K562 (cell line): ENCODE results near the gene HOXA2. TPM values are rescaled to one million over a fixed set of nuclear protein-coding genes. Genes with fewer than 3 reads are reported as not detected.

Source experiments
- ATAC-seq: fragments of 200-7000 bp; cut with Tn5 transposase; 3 replicates; pipeline ENCODE4 v1.9.1; 2020; ENCODE audit warnings: moderate library complexity
- BruUV-seq: library from RNA; stranded (reverse); fragments of 400-500 nt; replicated peaks from 2 replicates; lab custom pipeline; 2021; lab: Mats Ljungman, UMichigan
- CTCF ChIA-PET: fragments of 300-600 bp; formaldehyde crosslinking; extraction: SDS; loops from one replicate; lab custom pipeline; 2021; ENCODE audit warnings: low intra/inter-chr PET ratio; lab: Yijun Ruan, JAX
- POLR2A ChIA-PET: fragments of 300-600, 350-650 bp; sonication (Branson Sonifier 250); formaldehyde crosslinking; extraction: SDS; loops from one replicate; lab custom pipeline; 2021; ENCODE audit warnings: antibody characterized with exemption, inconsistent platforms; lab: Yijun Ruan, JAX
- DNase-seq, 4 experiments: peaks; one replicate each; pipeline versions ENCODE4 v3.0.0 to v3.0.0-alpha.2; 2011 to 2018; ENCODE audit warnings: low spot score in 3 of 4, mixed read lengths in 3 of 4; ENCODE audit errors: extremely low read depth in 1 of 4
- FAIRE-seq: peaks from 2 replicates; lab custom pipeline; 2011; peaks lifted over from hg19 to GRCh38; lab: Jason Lieb, UNC
- H2AFZ ChIP-seq: 2 replicates; pipeline ENCODE4 v1.6.0; 2011; ENCODE audit warnings: low read depth, low read length, control low read depth, inconsistent platforms
- H3K27ac ChIP-seq: fragments of 200-600 bp; 3 replicates; pipeline ENCODE4 v1.8.0; 2011; ENCODE audit warnings: low read depth, mild to moderate bottlenecking, control low read depth, inconsistent platforms, low read length, moderate library complexity, mixed read lengths; ENCODE audit errors: extremely low read depth
- H3K27me3 ChIP-seq, 2 experiments: fragments of 300-600 bp in 1 of 2; 2 replicates in 1 of 2; 3 replicates in 1 of 2; pipeline versions ENCODE4 v1.6.0 to v1.8.0; 2011; ENCODE audit warnings: inconsistent platforms in 2 of 2, low read length in 2 of 2, mild to moderate bottlenecking in 1 of 2, mixed read lengths in 1 of 2, moderate library complexity in 1 of 2; ENCODE audit not compliant: control insufficient read depth in 2 of 2, insufficient read depth in 2 of 2
- H3K36me3 ChIP-seq: fragments of 300-600 bp; 3 replicates; pipeline ENCODE4 v1.8.0; 2011; ENCODE audit warnings: mild to moderate bottlenecking, low read length, inconsistent platforms; ENCODE audit not compliant: control insufficient read depth, insufficient read depth
- H3K4me1 ChIP-seq, 2 experiments: fragments of 200-600 bp in 1 of 2; replicated peaks in 1 of 2; 2 replicates in 1 of 2; 3 replicates in 1 of 2; pipeline versions ENCODE4 v1.5.1 to v1.8.0; 2011; ENCODE audit warnings: inconsistent platforms in 2 of 2, low read length in 2 of 2, mild to moderate bottlenecking in 1 of 2, mixed read lengths in 1 of 2, moderate library complexity in 1 of 2; ENCODE audit not compliant: control insufficient read depth in 2 of 2, insufficient read depth in 2 of 2
- H3K4me2 ChIP-seq: 2 replicates; pipeline ENCODE4 v1.6.1; 2011; ENCODE audit warnings: low read length, control low read depth, inconsistent platforms, mixed read lengths; ENCODE audit not compliant: insufficient read depth
- H3K4me3 ChIP-seq: fragments of 200-600 bp; sonication (generic), shearing (Covaris generic); 2 replicates; pipeline ENCODE4 v1.5.1; 2016; ENCODE audit warnings: control low read depth, inconsistent platforms
- H3K79me2 ChIP-seq: fragments of 200-600 bp; 3 replicates; pipeline ENCODE4 v1.8.0; 2011; ENCODE audit warnings: low read length, inconsistent platforms; ENCODE audit not compliant: control insufficient read depth, insufficient read depth
- H3K9ac ChIP-seq, 2 experiments: 2 replicates each; pipeline versions ENCODE4 v1.6.0 to v1.6.1; 2011; ENCODE audit warnings: low read depth in 2 of 2, low read length in 2 of 2, control low read depth in 1 of 2, inconsistent platforms in 1 of 2, mild to moderate bottlenecking in 1 of 2, mixed read lengths in 1 of 2; ENCODE audit not compliant: insufficient read depth in 1 of 2
- H3K9me1 ChIP-seq: one replicate; pipeline ENCODE4 v1.6.0; 2011; ENCODE audit warnings: inconsistent platforms, mild to moderate bottlenecking, low read length, moderate library complexity; ENCODE audit not compliant: control insufficient read depth, insufficient read depth
- H3K9me3 ChIP-seq: replicated peaks from 2 replicates; pipeline ENCODE4 v1.5.1; 2011; ENCODE audit warnings: low read depth, low read length, inconsistent platforms; ENCODE audit not compliant: control insufficient read depth, insufficient read depth
- H4K20me1 ChIP-seq: replicated peaks from 2 replicates; pipeline ENCODE4 v1.6.1; 2011; ENCODE audit warnings: low read length, inconsistent platforms, mixed read lengths; ENCODE audit not compliant: control insufficient read depth, insufficient read depth
- FOXM1 ChIP-seq, 2 experiments: fragments of 450-650 bp in 1 of 2; sonication (generic) in 1 of 2; formaldehyde crosslinking in 1 of 2; IDR thresholded peaks; 2 replicates each; pipeline versions ENCODE4 v1.6.1 to v1.9.0; 2017 to 2022; ENCODE audit warnings: low read depth in 2 of 2, mild to moderate bottlenecking in 2 of 2, missing genetic modification reagents in 1 of 2, moderate library complexity in 1 of 2
- KLF1 ChIP-seq: fragments of 450-650 bp; IDR thresholded peaks from 2 replicates; pipeline ENCODE4 v1.6.1; 2016; ENCODE audit warnings: missing genetic modification characterization, missing compliant biosample characterization
- MAFG ChIP-seq: fragments of 450-650 bp; conservative IDR thresholded peaks from 2 replicates; pipeline ENCODE4 v1.6.1; 2016; ENCODE audit warnings: missing genetic modification characterization, missing compliant biosample characterization
- NR2C2 ChIP-seq, 2 experiments: fragments of 200-800 bp in 1 of 2; sonication (Bioruptor generic) in 1 of 2; sonication (generic) in 1 of 2; formaldehyde crosslinking in 1 of 2; IDR thresholded peaks; 2 replicates each; pipeline versions ENCODE4 v1.6.1 to v1.8.0; 2016 to 2022; ENCODE audit warnings: mild to moderate bottlenecking in 1 of 2, missing compliant biosample characterization in 1 of 2, missing genetic modification characterization in 1 of 2, missing genetic modification reagents in 1 of 2
- POLR3G ChIP-seq: IDR thresholded peaks from 2 replicates; pipeline ENCODE4 v1.6.1; 2011; ENCODE audit not compliant: insufficient read length, insufficient replicate concordance; ENCODE audit errors: extremely low read depth
- RBFOX2 ChIP-seq: fragments of 200-400 bp; formaldehyde crosslinking; IDR thresholded peaks from 2 replicates; pipeline ENCODE4 v1.6.1; 2017; ENCODE audit warnings: low read depth, mild to moderate bottlenecking, low read length, moderate library complexity
- SREBF2 ChIP-seq: sonication (generic); formaldehyde crosslinking; IDR thresholded peaks from 2 replicates; pipeline ENCODE4 v1.4.0; 2020; ENCODE audit warnings: mild to moderate bottlenecking, missing genetic modification reagents
- ZNF274 ChIP-seq: IDR thresholded peaks from 2 replicates; pipeline ENCODE4 v1.6.1; 2011; ENCODE audit warnings: low read depth, mild to moderate bottlenecking, low read length, moderate library complexity, borderline replicate concordance
- WGBS: fragments of 100-300 bp; shearing (Covaris generic); methylation state at CpG from one replicate; pipeline ENCODE4 v1.1.6; 2016; ENCODE audit warnings: low coverage, mixed read lengths; ENCODE audit not compliant: insufficient coverage; ENCODE audit errors: missing lambda C conversion rate; 5-methylcytosine and 5-hydroxymethylcytosine counted together
- in situ Hi-C: fragments of 300-500 bp; cut with MboI; formaldehyde crosslinking; loops from 4 replicates; pipeline ENCODE4 v1.15.0; 2018; ENCODE audit warnings: inconsistent platforms, mixed read lengths
- intact Hi-C: fragments of 100-400 bp; cut with micrococcal nuclease; formaldehyde crosslinking; loops from 2 replicates; pipeline ENCODE4 v1.14.2; 2022
- polyA plus RNA-seq, 8 experiments: library from polyadenylated mRNA; depleted of rRNA in 4 of 8; stranded (reverse) in 5 of 8; unstranded in 3 of 8; fragments of >200 nt; fragmentation: Nextera tagmentation in 2 of 8; fragmentation: Illumina TruSeq in 1 of 8; extraction: Ambion mirVana in 2 of 8; extraction: Trizol in 1 of 8; gene quantifications; 2 replicates each; pipeline versions ENCODE4 v1.2.1 to v1.2.3, GENCODE V29; 2011 to 2014; ENCODE audit warnings: inconsistent platforms in 1 of 8, missing spikeins in 1 of 8
- total RNA-seq, 7 experiments: library from RNA; depleted of rRNA in 6 of 7; stranded (reverse); fragments of >200 nt in 6 of 7; fragmentation: Illumina TruSeq in 2 of 7; extraction: Trizol in 2 of 7; gene quantifications; 2 replicates each; pipeline versions ENCODE4 v1.2.1 to v1.2.3, GENCODE V29; 2011 to 2021; ENCODE audit warnings: low replicate concordance in 1 of 7
- TF ChIP-seq, protein P1 (sequence below): fragments of 250-450 bp; sonication (Bioruptor Pico); IDR thresholded peaks from 2 replicates; pipeline ENCODE4 v1.5.0; 2021
- TF ChIP-seq, protein P2 (sequence below): sonication (generic); formaldehyde crosslinking; IDR thresholded peaks from 2 replicates; pipeline ENCODE4 v1.9.0; 2022; ENCODE audit warnings: mild to moderate bottlenecking, missing genetic modification reagents

The HOXA2 gene
- total and polyA plus RNA-seq, 9 of the 15 experiments (the other 6 are each of a cell fraction or from before 2014, with no cell fraction given), result 0.04 TPM; not detected in 8

DNA sequence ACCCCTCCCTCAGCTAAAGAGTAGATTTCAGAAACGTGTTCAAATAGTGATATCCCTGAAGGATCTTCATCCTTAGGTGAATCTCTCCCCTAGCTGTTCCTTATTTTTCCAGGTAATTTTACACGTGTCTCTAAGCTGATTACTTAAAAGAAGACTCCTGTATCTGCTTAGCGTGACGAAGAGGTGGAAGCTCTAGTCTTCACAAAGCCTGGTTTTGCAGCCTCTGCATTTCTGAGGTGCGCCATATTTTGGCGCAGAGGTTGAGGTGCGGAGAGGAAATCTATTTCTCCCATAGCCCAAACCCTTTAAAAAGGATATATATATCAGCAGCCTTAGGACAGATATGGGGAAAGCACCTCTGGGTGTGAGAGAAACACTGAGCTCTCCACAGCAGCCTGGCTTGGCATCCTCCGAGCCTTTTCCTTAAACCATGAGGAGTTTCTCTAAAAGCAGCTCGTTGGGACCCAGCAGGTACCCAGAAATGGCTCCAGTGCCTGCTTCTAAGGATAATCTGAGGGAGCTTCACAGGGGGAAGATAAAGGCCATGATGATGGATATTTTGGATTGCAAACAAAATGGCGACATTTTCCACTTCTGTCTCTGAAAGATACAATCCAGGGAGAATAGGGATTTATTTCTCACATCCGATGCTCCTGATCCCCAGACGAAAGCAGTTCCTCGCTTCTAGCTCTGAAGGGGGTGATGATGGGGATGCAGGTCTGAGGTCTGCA is 3.0 kb upstream of the HOXA2 start (continued):
- TF ChIP-seq POLR3G (no peak), ZNF274 (no peak), SREBF2 (CRISPR knock-in tag) (no peak)
- TF ChIP-seq, protein P1, sequence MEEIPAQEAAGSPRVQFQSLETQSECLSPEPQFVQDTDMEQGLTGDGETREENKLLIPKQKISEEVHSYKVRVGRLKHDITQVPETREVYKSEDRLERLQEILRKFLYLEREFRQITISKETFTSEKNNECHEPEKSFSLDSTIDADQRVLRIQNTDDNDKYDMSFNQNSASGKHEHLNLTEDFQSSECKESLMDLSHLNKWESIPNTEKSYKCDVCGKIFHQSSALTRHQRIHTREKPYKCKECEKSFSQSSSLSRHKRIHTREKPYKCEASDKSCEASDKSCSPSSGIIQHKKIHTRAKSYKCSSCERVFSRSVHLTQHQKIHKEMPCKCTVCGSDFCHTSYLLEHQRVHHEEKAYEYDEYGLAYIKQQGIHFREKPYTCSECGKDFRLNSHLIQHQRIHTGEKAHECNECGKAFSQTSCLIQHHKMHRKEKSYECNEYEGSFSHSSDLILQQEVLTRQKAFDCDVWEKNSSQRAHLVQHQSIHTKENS (CRISPR knock-in tag), result no peak
- TF ChIP-seq, protein P2, sequence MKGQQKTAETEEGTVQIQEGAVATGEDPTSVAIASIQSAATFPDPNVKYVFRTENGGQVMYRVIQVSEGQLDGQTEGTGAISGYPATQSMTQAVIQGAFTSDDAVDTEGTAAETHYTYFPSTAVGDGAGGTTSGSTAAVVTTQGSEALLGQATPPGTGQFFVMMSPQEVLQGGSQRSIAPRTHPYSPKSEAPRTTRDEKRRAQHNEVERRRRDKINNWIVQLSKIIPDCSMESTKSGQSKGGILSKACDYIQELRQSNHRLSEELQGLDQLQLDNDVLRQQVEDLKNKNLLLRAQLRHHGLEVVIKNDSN (CRISPR knock-in tag), result no peak

DNA sequence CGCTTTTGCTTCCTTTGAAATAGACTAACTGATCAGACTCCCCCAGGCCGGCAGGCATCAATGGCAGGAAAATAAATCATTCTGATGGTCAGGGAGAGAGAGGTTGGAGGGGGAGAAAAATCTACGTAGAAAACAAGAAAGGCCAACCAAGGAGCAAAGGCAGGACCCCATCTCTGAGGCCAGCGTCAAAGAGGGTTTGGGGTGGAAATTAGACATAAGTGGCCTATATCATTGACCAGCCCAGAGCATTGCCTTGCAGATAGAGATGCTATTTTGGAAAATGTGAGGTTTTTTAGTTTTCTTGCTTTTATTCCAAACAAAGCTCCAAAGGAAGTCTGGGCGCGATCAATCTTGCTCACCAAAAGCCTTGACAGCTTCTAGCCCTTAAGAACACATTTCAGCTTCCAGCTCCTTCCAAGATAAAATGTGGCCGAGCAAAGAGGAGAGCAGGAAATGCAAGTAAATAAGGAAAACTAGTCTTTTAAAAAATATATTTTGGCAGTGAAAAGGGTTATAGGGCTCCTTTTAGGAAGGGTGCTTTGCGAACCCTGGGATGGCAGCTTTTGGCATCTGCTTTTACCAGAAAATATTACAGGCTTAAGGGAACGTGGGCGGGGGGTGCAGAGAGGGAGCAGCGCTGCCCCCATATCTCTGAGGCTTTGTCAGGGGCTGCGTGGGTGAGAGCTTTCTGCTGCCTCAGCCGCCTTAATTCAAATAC is 2.0 kb upstream of the HOXA2 start:
- ChIA-PET POLR2A (interaction anchor here (0.9 kb wide), 1 partner anchor 17 kb away, joined by 3 read pairs; no protein-coding TSS in a partner anchor), CTCF (no interaction called here)
- H3K4me3 ChIP-seq, result no peak overlapping the region
- no peak overlapping the region for H2AFZ ChIP-seq
- DNase-seq (no peak), FAIRE-seq (no peak), ATAC-seq (no peak)
- intact Hi-C loops, result no loop called here
- no peaks in the 10 kb centered on the region for H4K20me1 ChIP-seq
- in situ Hi-C loops, result no loop called here
- H3K9ac ChIP-seq, result no peak overlapping the region
- 11% methylated on average over 13 of the region's 13 CpGs for WGBS
- no peaks in the 10 kb centered on the region for H3K36me3 ChIP-seq
- peaks cover 0 to 11% of the 10 kb centered on the region in 2 experiments; a peak in 2 of 5 replicates for H3K4me1 ChIP-seq
- TF ChIP-seq KLF1 (no peak), MAFG (tag) (no peak), NR2C2 (CRISPR knock-in tag; IDR thresholded peaks at IDR 0.05) (no peak), NR2C2 (tag; IDR thresholded peaks at IDR 0.05) (no peak), FOXM1 (IDR thresholded peaks at IDR 0.05; ENCODE audit: low read depth) (no peak), FOXM1 (CRISPR knock-in tag; IDR thresholded peaks at IDR 0.05; ENCODE audit: low read depth) (no peak), RBFOX2 (no peak)
- no peak overlapping the region for H3K4me2 ChIP-seq
- H3K9me1 ChIP-seq, result no peaks in the 10 kb centered on the region
- H3K27ac ChIP-seq, result no peak overlapping the region
- no peaks in the 10 kb centered on the region for H3K79me2 ChIP-seq
- peaks cover 71 to 76% of the 10 kb centered on the region in 2 experiments for H3K27me3 ChIP-seq
- no TSS peak for BruUV-seq
- no peaks in the 10 kb centered on the region for H3K9me3 ChIP-seq
